ENCODE measurements around the gene MEIOB.

DNA sequence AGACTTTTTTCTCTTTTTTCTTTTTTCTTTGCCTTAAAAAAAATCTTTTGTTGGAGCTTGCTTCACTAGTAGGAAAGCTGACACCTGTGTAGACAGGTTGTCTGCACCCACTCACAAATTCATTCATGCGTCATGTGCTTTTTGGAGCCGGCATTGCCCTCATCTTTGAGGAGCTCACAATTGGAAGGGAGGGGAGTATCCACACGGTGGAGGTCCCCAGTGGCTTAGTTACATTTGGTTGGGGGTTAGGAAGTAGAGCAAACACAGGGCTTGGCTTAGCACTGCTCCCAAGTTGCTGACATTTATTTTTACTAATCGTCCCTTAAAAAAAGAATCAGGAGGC, 18.7 kb upstream of the MEIOB start:
- TF ChIP-seq, protein P1, sequence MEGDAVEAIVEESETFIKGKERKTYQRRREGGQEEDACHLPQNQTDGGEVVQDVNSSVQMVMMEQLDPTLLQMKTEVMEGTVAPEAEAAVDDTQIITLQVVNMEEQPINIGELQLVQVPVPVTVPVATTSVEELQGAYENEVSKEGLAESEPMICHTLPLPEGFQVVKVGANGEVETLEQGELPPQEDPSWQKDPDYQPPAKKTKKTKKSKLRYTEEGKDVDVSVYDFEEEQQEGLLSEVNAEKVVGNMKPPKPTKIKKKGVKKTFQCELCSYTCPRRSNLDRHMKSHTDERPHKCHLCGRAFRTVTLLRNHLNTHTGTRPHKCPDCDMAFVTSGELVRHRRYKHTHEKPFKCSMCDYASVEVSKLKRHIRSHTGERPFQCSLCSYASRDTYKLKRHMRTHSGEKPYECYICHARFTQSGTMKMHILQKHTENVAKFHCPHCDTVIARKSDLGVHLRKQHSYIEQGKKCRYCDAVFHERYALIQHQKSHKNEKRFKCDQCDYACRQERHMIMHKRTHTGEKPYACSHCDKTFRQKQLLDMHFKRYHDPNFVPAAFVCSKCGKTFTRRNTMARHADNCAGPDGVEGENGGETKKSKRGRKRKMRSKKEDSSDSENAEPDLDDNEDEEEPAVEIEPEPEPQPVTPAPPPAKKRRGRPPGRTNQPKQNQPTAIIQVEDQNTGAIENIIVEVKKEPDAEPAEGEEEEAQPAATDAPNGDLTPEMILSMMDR (conservative IDR thresholded peaks at IDR 0.05 in 1 of 2, IDR thresholded peaks at IDR 0.05 in 1 of 2; ENCODE audit: extremely low read depth in 1 of 2, insufficient read depth in 1 of 2, low read depth in 1 of 2, low read length in 2 of 2), result no peak
- TF ChIP-seq EZH2 (IDR thresholded peaks at IDR 0.05; ENCODE audit: borderline replicate concordance, low read length), result no peak

All from mammary epithelial cell (primary cell).